K562 (cell line): ENCODE results near the gene MARK4. TPM values are rescaled to one million over a fixed set of nuclear protein-coding genes. Genes with fewer than 3 reads are reported as not detected.

ENCODE experiments used
- BCOR ChIP-seq: fragments of 450-650 bp; IDR thresholded peaks from 2 replicates; pipeline ENCODE4 v1.6.1; 2016
- CHCHD3 ChIP-seq: fragments of 250-450 bp; sonication (Bioruptor Pico); IDR thresholded peaks from 2 replicates; pipeline ENCODE4 v2.1.2; 2022; ENCODE audit warnings: mild to moderate bottlenecking
- CXXC5 ChIP-seq: fragments of 250-450 bp; sonication (Bioruptor Pico); IDR thresholded peaks from 2 replicates; pipeline ENCODE4 v1.8.0; 2022; ENCODE audit warnings: inconsistent platforms, mild to moderate bottlenecking, moderate library complexity
- ETS2 ChIP-seq: IDR thresholded peaks from 2 replicates; pipeline ENCODE4 v1.6.1; 2016; ENCODE audit warnings: borderline replicate concordance, missing genetic modification characterization, mild to moderate bottlenecking, moderate library complexity, missing compliant biosample characterization; ENCODE audit not compliant: poor library complexity, severe bottlenecking
- FOXJ2 ChIP-seq: fragments of 200-800 bp; sonication (Bioruptor generic); IDR thresholded peaks from 2 replicates; pipeline ENCODE4 v1.6.1; 2016; ENCODE audit warnings: missing genetic modification characterization, missing compliant biosample characterization
- MECOM ChIP-seq: fragments of 250-450 bp; sonication (Bioruptor Pico); IDR thresholded peaks from 2 replicates; pipeline ENCODE4 v1.8.0; 2022; ENCODE audit warnings: inconsistent platforms
- MEF2D ChIP-seq: conservative IDR thresholded peaks from 2 replicates; pipeline ENCODE4 v1.6.1; 2016; ENCODE audit warnings: low read depth, missing genetic modification characterization, missing compliant biosample characterization
- NBN ChIP-seq: fragments of 450-650 bp; IDR thresholded peaks from 2 replicates; pipeline ENCODE4 v1.6.1; 2016; ENCODE audit warnings: low read depth, mild to moderate bottlenecking
- NRF1 ChIP-seq, 2 experiments: fragments of 450-650 bp; IDR thresholded peaks in 1 of 2; conservative IDR thresholded peaks in 1 of 2; 2 replicates each; pipeline ENCODE4 v1.6.1; 2014; ENCODE audit warnings: mild to moderate bottlenecking in 2 of 2
- POLR2AphosphoS5 ChIP-seq: IDR thresholded peaks from 2 replicates; pipeline ENCODE4 v1.6.1; 2011; ENCODE audit warnings: mild to moderate bottlenecking, low read depth, low read length, moderate library complexity; ENCODE audit not compliant: control insufficient read depth, insufficient read depth
- POLR3A ChIP-seq: IDR thresholded peaks from 2 replicates; pipeline ENCODE4 v1.6.1; 2011; ENCODE audit warnings: borderline replicate concordance, mild to moderate bottlenecking, moderate library complexity; ENCODE audit not compliant: insufficient read length, insufficient read depth; ENCODE audit errors: extremely low read depth
- RB1 ChIP-seq: fragments of 450-650 bp; IDR thresholded peaks from 2 replicates; pipeline ENCODE4 v1.6.1; 2017; ENCODE audit warnings: low read depth, mild to moderate bottlenecking
- SMC3 ChIP-seq: conservative IDR thresholded peaks from 2 replicates; pipeline ENCODE4 v1.6.1; 2011; ENCODE audit warnings: low read depth, low read length, improper control_type of control experiment; ENCODE audit not compliant: insufficient read depth
- TCF3 ChIP-seq: sonication (generic); formaldehyde crosslinking; IDR thresholded peaks from 2 replicates; pipeline ENCODE4 v1.4.0; 2020; ENCODE audit warnings: mild to moderate bottlenecking, missing genetic modification reagents
- ZBTB33 ChIP-seq: sonication (generic); formaldehyde crosslinking; IDR thresholded peaks from 2 replicates; pipeline ENCODE4 v1.8.1; 2023; ENCODE audit warnings: mild to moderate bottlenecking, missing genetic modification reagents
- ZBTB7A ChIP-seq: IDR thresholded peaks from 2 replicates; pipeline ENCODE4 v1.6.1; 2011; ENCODE audit warnings: low read depth, mild to moderate bottlenecking, low read length, moderate library complexity, borderline replicate concordance; ENCODE audit not compliant: control insufficient read depth
- polyA plus RNA-seq, 8 experiments: library from polyadenylated mRNA; depleted of rRNA in 4 of 8; stranded (reverse) in 5 of 8; unstranded in 3 of 8; fragments of >200 nt; fragmentation: Nextera tagmentation in 2 of 8; fragmentation: Illumina TruSeq in 1 of 8; extraction: Ambion mirVana in 2 of 8; extraction: Trizol in 1 of 8; gene quantifications; 2 replicates each; pipeline versions ENCODE4 v1.2.1 to v1.2.3, GENCODE V29; 2011 to 2014; ENCODE audit warnings: inconsistent platforms in 1 of 8, missing spikeins in 1 of 8
- total RNA-seq, 7 experiments: library from RNA; depleted of rRNA in 6 of 7; stranded (reverse); fragments of >200 nt in 6 of 7; fragmentation: Illumina TruSeq in 2 of 7; extraction: Trizol in 2 of 7; gene quantifications; 2 replicates each; pipeline versions ENCODE4 v1.2.1 to v1.2.3, GENCODE V29; 2011 to 2021; ENCODE audit warnings: low replicate concordance in 1 of 7
- TF ChIP-seq, protein P1 (sequence below), 3 experiments: IDR thresholded peaks in 2 of 3; conservative IDR thresholded peaks in 1 of 3; 2 replicates each; pipeline ENCODE4 v1.5.1; 2011 to 2012; ENCODE audit warnings: low read length in 3 of 3, mild to moderate bottlenecking in 3 of 3, control low read depth in 2 of 3, improper control_type of control experiment in 1 of 3, inconsistent platforms in 1 of 3, low read depth in 1 of 3, mixed read lengths in 1 of 3, moderate library complexity in 1 of 3; ENCODE audit not compliant: insufficient read depth in 2 of 3
- TF ChIP-seq, protein P2 (sequence below): fragments of 250-450 bp; sonication (Bioruptor Pico); IDR thresholded peaks from 2 replicates; pipeline ENCODE4 v1.4.0; 2020; ENCODE audit warnings: mild to moderate bottlenecking, moderate library complexity, borderline replicate concordance
- TF ChIP-seq, protein P3 (sequence below): fragments of 450-650 bp; formaldehyde crosslinking; IDR thresholded peaks from 2 replicates; pipeline ENCODE4 v1.4.0; 2020; ENCODE audit warnings: mild to moderate bottlenecking, moderate library complexity

The MARK4 gene
- total and polyA plus RNA-seq, 9 of the 15 experiments (the other 6 are each of a cell fraction or from before 2014, with no cell fraction given): 0.52 to 29.4 (median 8.6) TPM

- TF ChIP-seq ZBTB33 (CRISPR knock-in tag) (no peak), FOXJ2 (tag) (no peak), MEF2D (tag) (no peak), CXXC5 (CRISPR knock-in tag) (peak; percentile 49; the same call in 1 of the 2 replicates), NBN (no peak), POLR3A (no peak), POLR2AphosphoS5 (no peak), ZBTB7A (peak; percentile 52; the same call in 1 of the 2 replicates), BCOR (peak; percentile 73), ETS2 (tag) (no peak), MECOM (CRISPR knock-in tag) (0 out of 2 replicates have a peak, but pooled peaks have one; percentile 16), SMC3 (no peak), CHCHD3 (CRISPR knock-in tag) (no peak), RB1 (peak; percentile 74; the same call in 1 of the 2 replicates), NRF1 (conservative IDR thresholded peaks at IDR 0.05 in 1 of 2, IDR thresholded peaks at IDR 0.05 in 1 of 2) (peak in 1 of 2 experiments; percentile 63; a peak in 2 of 4 replicates), TCF3 (CRISPR knock-in tag) (0 out of 2 replicates have a peak, but pooled peaks have one; percentile 5)
- TF ChIP-seq, protein P1, sequence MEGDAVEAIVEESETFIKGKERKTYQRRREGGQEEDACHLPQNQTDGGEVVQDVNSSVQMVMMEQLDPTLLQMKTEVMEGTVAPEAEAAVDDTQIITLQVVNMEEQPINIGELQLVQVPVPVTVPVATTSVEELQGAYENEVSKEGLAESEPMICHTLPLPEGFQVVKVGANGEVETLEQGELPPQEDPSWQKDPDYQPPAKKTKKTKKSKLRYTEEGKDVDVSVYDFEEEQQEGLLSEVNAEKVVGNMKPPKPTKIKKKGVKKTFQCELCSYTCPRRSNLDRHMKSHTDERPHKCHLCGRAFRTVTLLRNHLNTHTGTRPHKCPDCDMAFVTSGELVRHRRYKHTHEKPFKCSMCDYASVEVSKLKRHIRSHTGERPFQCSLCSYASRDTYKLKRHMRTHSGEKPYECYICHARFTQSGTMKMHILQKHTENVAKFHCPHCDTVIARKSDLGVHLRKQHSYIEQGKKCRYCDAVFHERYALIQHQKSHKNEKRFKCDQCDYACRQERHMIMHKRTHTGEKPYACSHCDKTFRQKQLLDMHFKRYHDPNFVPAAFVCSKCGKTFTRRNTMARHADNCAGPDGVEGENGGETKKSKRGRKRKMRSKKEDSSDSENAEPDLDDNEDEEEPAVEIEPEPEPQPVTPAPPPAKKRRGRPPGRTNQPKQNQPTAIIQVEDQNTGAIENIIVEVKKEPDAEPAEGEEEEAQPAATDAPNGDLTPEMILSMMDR (IDR thresholded peaks at IDR 0.05 in 2 of 3, conservative IDR thresholded peaks at IDR 0.05 in 1 of 3; ENCODE audit: insufficient read depth in 2 of 3, low read depth in 1 of 3, low read length in 3 of 3): no peak
- TF ChIP-seq, protein P2, sequence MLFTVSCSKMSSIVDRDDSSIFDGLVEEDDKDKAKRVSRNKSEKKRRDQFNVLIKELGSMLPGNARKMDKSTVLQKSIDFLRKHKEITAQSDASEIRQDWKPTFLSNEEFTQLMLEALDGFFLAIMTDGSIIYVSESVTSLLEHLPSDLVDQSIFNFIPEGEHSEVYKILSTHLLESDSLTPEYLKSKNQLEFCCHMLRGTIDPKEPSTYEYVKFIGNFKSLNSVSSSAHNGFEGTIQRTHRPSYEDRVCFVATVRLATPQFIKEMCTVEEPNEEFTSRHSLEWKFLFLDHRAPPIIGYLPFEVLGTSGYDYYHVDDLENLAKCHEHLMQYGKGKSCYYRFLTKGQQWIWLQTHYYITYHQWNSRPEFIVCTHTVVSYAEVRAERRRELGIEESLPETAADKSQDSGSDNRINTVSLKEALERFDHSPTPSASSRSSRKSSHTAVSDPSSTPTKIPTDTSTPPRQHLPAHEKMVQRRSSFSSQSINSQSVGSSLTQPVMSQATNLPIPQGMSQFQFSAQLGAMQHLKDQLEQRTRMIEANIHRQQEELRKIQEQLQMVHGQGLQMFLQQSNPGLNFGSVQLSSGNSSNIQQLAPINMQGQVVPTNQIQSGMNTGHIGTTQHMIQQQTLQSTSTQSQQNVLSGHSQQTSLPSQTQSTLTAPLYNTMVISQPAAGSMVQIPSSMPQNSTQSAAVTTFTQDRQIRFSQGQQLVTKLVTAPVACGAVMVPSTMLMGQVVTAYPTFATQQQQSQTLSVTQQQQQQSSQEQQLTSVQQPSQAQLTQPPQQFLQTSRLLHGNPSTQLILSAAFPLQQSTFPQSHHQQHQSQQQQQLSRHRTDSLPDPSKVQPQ: no peak
- TF ChIP-seq, protein P3, sequence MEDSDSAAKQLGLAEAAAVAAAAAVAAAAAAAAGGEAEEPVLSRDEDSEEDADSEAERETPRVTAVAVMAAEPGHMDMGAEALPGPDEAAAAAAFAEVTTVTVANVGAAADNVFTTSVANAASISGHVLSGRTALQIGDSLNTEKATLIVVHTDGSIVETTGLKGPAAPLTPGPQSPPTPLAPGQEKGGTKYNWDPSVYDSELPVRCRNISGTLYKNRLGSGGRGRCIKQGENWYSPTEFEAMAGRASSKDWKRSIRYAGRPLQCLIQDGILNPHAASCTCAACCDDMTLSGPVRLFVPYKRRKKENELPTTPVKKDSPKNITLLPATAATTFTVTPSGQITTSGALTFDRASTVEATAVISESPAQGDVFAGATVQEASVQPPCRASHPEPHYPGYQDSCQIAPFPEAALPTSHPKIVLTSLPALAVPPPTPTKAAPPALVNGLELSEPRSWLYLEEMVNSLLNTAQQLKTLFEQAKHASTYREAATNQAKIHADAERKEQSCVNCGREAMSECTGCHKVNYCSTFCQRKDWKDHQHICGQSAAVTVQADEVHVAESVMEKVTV: no peak
Measured at GRCh38 chr19:45340232-45340898, 89.3 kb downstream of the MARK4 start, which contains the start of gene KLC3 (continued).
